Duodenal mucosa (tissue), 2 donors: ENCODE measurements around the gene NFIB.

Source experiments
- H3K27ac ChIP-seq: one replicate; pipeline ENCODE4 v1.7.0; 2013; ENCODE audit warnings: low read depth, low read length
- H3K27me3 ChIP-seq, 2 donors: one replicate each; pipeline ENCODE4 v1.7.0; 2013; ENCODE audit warnings: low read length in 2 of 2, control low read depth in 1 of 2; ENCODE audit not compliant: insufficient read depth in 2 of 2, control insufficient read depth in 1 of 2
- H3K36me3 ChIP-seq, 2 donors: one replicate each; pipeline ENCODE4 v1.7.0; 2013; ENCODE audit warnings: low read length in 2 of 2, control low read depth in 1 of 2; ENCODE audit not compliant: insufficient read depth in 2 of 2, control insufficient read depth in 1 of 2
- H3K4me1 ChIP-seq, 2 donors: one replicate each; pipeline ENCODE4 v1.7.0; 2013; ENCODE audit warnings: low read length in 2 of 2, control low read depth in 1 of 2; ENCODE audit not compliant: insufficient read depth in 2 of 2, control insufficient read depth in 1 of 2
- H3K4me3 ChIP-seq, 2 donors: one replicate each; pipeline ENCODE4 v1.7.0; 2013; ENCODE audit warnings: low read length in 2 of 2, low read depth in 1 of 2
- H3K9ac ChIP-seq, 2 donors: one replicate each; pipeline ENCODE4 v1.7.0; 2013; ENCODE audit warnings: low read length in 2 of 2, low read depth in 1 of 2
- H3K9me3 ChIP-seq, 2 donors: one replicate each; pipeline ENCODE4 v1.7.0; 2013; ENCODE audit warnings: low read length in 2 of 2, control low read depth in 1 of 2; ENCODE audit not compliant: control insufficient read depth in 1 of 2

The NFIB gene

GRCh38 chr9:14236591-14236990, 77.3 kb downstream of the NFIB start:
- no peaks in the 10 kb centered on the region for H3K27me3 ChIP-seq
- H3K9ac ChIP-seq, result no peak overlapping the region
- no peak overlapping the region for H3K27ac ChIP-seq
- no peaks in the 10 kb centered on the region for H3K36me3 ChIP-seq
- no peak overlapping the region for H3K4me3 ChIP-seq
- H3K9me3 ChIP-seq, result no peaks in the 10 kb centered on the region
- peaks cover 15 to 49% of the 10 kb centered on the region in 2 donors for H3K4me1 ChIP-seq

- Histone ChIP-seq H3K4me1 (peaks cover 0 to 22% of the 10 kb centered on the region in 2 donors), H3K36me3 (no peaks in the 10 kb centered on the region), H3K9ac (no peak overlapping the region), H3K27ac (no peak overlapping the region), H3K27me3 (no peaks in the 10 kb centered on the region), H3K4me3 (no peak overlapping the region), H3K9me3 (no peaks in the 10 kb centered on the region)
Measured at GRCh38 chr9:14232111-14232510, 81.8 kb downstream of the NFIB start.

GRCh38 chr9:14231196-14231990, 82.5 kb downstream of the NFIB start:
- no peaks in the 10 kb centered on the region for H3K36me3 ChIP-seq
- peaks cover 0 to 16% of the 10 kb centered on the region in 2 donors for H3K4me1 ChIP-seq
- H3K9me3 ChIP-seq, result no peaks in the 10 kb centered on the region
- no peaks in the 10 kb centered on the region for H3K27me3 ChIP-seq
- H3K9ac ChIP-seq, result no peak overlapping the region
- H3K4me3 ChIP-seq, result no peak overlapping the region
- no peak overlapping the region for H3K27ac ChIP-seq

- Histone ChIP-seq H3K27ac (no peak overlapping the region), H3K36me3 (peaks cover 0 to 2% of the 10 kb centered on the region in 2 donors), H3K9me3 (no peaks in the 10 kb centered on the region), H3K9ac (no peak overlapping the region), H3K27me3 (no peaks in the 10 kb centered on the region), H3K4me3 (no peak overlapping the region), H3K4me1 (no peaks in the 10 kb centered on the region)
Measured at GRCh38 chr9:14228602-14229001, 85.3 kb downstream of the NFIB start.

- Histone ChIP-seq H3K4me3 (no peak overlapping the region), H3K36me3 (peaks cover 0 to 2% of the 10 kb centered on the region in 2 donors), H3K9me3 (no peaks in the 10 kb centered on the region), H3K4me1 (peaks cover 0 to 3% of the 10 kb centered on the region in 2 donors), H3K27ac (no peak overlapping the region), H3K27me3 (no peaks in the 10 kb centered on the region), H3K9ac (no peak overlapping the region)
Measured at GRCh38 chr9:14226855-14227532, 86.9 kb downstream of the NFIB start.

- Histone ChIP-seq H3K4me3 (no peak overlapping the region), H3K27ac (no peak overlapping the region), H3K27me3 (no peaks in the 10 kb centered on the region), H3K36me3 (peaks cover 0 to 2% of the 10 kb centered on the region in 2 donors), H3K4me1 (peaks cover 6 to 7% of the 10 kb centered on the region in 2 donors), H3K9me3 (no peaks in the 10 kb centered on the region), H3K9ac (no peak overlapping the region)
Measured at GRCh38 chr9:14223081-14223480, 90.9 kb downstream of the NFIB start.

GRCh38 chr9:14222149-14222835, 91.6 kb downstream of the NFIB start:
- Histone ChIP-seq H3K4me3 (no peak overlapping the region), H3K9me3 (no peaks in the 10 kb centered on the region), H3K4me1 (peaks cover 6 to 7% of the 10 kb centered on the region in 2 donors), H3K9ac (no peak overlapping the region), H3K27ac (no peak overlapping the region), H3K36me3 (peaks cover 0 to 2% of the 10 kb centered on the region in 2 donors), H3K27me3 (no peaks in the 10 kb centered on the region)

GRCh38 chr9:14221558-14221957, 92.4 kb downstream of the NFIB start:
- H3K9ac ChIP-seq, result no peak overlapping the region
- no peaks in the 10 kb centered on the region for H3K9me3 ChIP-seq
- no peaks in the 10 kb centered on the region for H3K27me3 ChIP-seq
- H3K4me1 ChIP-seq, result peaks cover 6 to 7% of the 10 kb centered on the region in 2 donors
- H3K27ac ChIP-seq, result no peak overlapping the region
- peaks cover 0 to 2% of the 10 kb centered on the region in 2 donors for H3K36me3 ChIP-seq
- no peak overlapping the region for H3K4me3 ChIP-seq

- Histone ChIP-seq H3K4me1 (peaks cover 6 to 7% of the 10 kb centered on the region in 2 donors), H3K36me3 (no peaks in the 10 kb centered on the region), H3K9ac (no peak overlapping the region), H3K27ac (no peak overlapping the region), H3K9me3 (no peaks in the 10 kb centered on the region), H3K27me3 (no peaks in the 10 kb centered on the region), H3K4me3 (no peak overlapping the region)
Measured at GRCh38 chr9:14221119-14221518, 92.8 kb downstream of the NFIB start.

- H3K4me3 ChIP-seq, result no peak overlapping the region
- no peaks in the 10 kb centered on the region for H3K27me3 ChIP-seq
- no peak overlapping the region for H3K27ac ChIP-seq
- H3K4me1 ChIP-seq, result peaks cover 6 to 7% of the 10 kb centered on the region in 2 donors
- no peaks in the 10 kb centered on the region for H3K36me3 ChIP-seq
- no peaks in the 10 kb centered on the region for H3K9me3 ChIP-seq
- no peak overlapping the region for H3K9ac ChIP-seq
Measured at GRCh38 chr9:14220256-14220655, 93.7 kb downstream of the NFIB start.
